ENCODE data around the gene P2RX5.
A peak's percentile ranks its signal among the peaks of the same experiment; 100 is the strongest.

P2RX5 gene

GRCh38 chr17:3647769-3648555, 48.0 kb downstream of the P2RX5 start:
- no peak for FAIRE-seq

DNA sequence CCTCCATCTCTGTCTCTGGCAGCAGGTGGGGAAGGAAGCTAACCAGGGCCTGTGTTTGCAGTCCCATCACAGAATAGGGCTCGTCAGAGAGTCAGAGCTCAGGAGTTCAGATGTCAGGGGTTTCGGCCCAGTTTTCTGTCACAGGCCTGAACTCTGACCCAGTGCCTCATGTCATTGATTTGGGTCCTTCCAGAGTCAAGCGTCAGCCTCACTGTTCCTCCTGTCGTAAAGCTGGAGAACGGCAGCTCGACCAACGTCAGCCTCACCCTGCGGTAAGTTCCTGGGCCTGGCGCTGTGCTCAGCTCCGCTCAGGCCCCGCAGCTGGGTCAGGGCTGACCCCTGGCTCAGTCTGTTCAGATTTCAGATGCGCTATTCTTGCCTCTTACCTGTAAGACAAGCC, 48.7 kb downstream of the P2RX5 start:
- no peak for FAIRE-seq

GRCh38 chr17:3645310-3645709, 50.6 kb downstream of the P2RX5 start:
- no peak for FAIRE-seq

DNA sequence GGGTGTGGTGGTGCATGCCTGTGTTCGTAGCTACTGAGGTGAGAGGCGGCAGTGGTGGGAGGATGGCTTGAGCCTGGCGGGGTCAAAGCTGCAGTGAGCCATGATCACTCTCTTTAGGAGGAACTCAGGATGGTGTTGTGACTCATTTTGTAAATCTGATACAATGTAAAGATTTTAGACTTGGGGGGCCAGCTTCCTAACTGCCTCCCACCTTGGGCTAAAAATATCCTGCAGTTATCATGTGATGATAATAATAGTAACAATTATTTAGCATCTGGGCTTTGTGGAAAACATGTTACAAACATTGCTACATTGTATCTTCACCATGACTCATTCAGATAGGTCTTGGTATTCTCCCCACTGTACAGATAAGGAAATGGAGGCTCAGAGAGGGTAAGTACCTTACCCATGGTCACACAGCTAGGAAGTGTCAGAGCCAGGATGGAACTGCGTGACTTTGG, 52.0 kb downstream of the P2RX5 start:
- no peak for FAIRE-seq

- no peak for FAIRE-seq
Measured at GRCh38 chr17:3641717-3642486, 54.1 kb downstream of the P2RX5 start.

- FAIRE-seq, result no peak
Measured at GRCh38 chr17:3641014-3641413, 54.9 kb downstream of the P2RX5 start.

DNA sequence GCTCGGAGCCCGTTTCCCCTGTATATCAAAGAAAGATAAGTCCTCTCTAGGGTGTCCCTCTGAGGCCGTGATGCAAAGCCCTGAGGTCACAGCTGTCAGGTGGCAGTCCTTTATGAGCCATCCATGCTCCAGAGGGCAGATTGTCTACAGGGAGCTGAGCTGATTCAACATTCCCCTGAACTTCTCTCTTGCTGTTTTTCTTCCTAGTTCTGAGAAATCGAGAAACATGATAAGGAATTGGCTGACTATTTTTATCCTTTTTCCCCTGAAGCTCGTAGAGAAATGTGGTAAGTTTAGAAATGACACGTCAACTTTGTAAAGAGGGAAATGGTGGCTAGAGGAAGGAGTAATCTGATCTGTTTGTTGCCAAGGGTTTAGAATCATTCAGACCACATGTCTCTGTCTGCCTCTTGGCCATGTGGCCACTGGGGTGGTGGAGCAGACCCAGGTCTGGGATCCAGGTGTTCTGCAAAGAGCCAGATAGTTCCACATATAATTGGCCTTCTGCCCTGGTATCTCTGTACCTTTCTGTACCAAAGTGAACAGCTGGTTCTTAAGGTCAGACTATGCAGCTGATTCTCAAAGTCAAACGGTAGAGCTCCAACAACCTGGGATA, 55.9 kb downstream of the P2RX5 start:
- FAIRE-seq, result no peak

- no peak for FAIRE-seq
Measured at GRCh38 chr17:3636908-3637373, 59.0 kb downstream of the P2RX5 start.

DNA sequence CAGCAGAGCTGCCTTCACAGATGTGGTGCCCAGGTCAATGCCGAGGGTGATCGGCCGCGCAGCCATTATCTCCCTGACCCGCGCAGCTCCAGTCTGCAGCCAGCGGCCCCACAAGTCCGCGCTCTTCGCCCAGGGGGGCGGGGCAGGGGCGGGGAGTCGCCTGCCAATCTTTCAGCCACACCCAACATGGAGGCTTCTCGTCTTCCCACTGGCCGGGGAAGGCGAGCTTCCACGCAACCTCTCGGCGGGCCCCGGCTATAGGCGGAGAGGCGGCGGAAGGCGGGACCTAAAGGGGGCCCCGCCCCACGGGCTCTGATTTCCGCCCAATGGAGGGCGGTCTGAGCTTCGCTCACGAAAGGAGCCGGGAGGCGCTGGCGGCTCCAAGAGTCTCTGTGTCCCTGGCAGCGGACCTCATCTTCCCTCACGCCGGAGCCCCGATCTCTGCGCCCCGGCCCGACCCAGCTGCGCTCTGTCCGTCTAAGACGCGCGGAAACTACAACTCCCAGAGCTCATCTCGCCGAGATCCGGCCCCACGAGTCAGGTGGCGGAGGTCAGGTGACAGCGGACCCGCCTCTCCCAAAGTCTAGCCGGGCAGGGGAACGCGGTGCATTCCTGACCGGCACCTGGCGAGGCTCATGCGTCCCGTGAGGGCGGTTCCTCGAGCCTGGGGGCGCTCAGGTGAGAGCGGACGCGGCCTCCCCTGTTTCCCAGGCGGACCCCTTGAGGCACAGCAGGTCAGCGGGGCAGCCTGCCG, 59.6 kb downstream of the P2RX5 start, which contains the start of the genes CTNS and SHPK:
Gene CTNS, plus strand, starts transcription at position 607 of the 754 bp plus-strand sequence. CDS start 3,447 bp downstream, outside the sequence.
Gene SHPK, minus strand, starts transcription at position 97 of the 754 bp plus-strand sequence. Its CDS starts 31 bp downstream, at position 66.
- FAIRE-seq, result peak; percentile 88

GRCh38 chr17:3635474-3636153, 60.3 kb downstream of the P2RX5 start:
- FAIRE-seq, result no peak

DNA sequence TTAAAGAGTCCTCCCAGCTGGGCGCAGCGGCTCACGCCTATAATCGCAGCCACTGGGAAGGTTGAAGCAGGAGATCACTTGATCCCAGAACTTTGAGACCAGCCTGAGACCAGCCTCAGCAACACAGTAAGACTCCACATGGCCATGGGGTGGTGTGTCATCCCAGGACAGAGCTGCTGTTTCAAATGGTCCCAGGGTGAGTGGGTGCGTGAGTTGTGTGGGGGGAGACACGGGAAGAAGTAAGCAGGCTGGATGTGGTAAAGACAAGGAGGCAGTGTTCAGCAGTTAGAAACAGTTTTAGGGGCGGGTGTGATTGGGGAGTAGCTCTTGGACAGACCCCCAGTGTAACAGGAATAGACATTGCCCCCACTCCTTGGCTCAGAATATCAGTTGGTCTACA, 63.7 kb downstream of the P2RX5 start:
- FAIRE-seq, result no peak

DNA sequence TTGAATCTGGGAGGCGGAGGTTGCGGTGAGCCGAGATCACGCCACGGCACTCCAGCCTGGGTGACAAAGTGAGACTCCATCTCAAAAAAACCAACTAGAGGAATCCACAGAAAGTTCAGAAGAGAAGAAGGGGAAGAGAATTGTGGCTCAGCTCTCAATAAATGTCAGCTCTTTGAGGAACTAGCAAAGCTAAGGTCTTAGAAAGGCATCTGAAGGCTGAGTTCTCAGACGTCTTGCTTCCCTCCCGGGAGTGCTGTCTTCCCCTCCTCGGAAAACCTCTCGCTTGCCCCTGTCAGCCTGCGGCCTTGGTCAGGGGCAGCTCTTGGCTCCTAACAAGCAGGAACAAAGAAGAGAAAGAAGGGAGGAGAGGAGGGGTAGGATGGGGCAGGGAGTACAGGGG, 65.2 kb downstream of the P2RX5 start:
- FAIRE-seq, result no peak

DNA sequence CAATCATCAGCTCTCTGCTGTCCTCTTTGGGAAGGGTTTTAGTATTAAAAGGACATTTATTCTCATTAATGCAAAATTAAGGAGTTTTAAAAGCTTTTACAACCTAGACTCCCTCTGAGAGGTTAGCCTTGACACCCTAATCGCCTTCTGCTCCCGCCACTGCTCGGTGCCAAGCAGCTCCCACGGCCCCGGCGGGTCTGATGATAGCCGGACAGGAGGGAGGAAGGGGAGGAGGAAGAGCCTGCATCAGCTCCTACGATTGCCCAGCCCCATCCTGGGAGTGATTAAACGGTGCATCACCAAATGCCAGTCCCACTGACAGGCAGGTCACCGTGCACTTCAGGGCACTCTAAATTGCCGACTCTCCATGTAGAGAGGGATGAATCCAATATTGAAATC, 68.2 kb downstream of the P2RX5 start:
- no peak for FAIRE-seq

DNA sequence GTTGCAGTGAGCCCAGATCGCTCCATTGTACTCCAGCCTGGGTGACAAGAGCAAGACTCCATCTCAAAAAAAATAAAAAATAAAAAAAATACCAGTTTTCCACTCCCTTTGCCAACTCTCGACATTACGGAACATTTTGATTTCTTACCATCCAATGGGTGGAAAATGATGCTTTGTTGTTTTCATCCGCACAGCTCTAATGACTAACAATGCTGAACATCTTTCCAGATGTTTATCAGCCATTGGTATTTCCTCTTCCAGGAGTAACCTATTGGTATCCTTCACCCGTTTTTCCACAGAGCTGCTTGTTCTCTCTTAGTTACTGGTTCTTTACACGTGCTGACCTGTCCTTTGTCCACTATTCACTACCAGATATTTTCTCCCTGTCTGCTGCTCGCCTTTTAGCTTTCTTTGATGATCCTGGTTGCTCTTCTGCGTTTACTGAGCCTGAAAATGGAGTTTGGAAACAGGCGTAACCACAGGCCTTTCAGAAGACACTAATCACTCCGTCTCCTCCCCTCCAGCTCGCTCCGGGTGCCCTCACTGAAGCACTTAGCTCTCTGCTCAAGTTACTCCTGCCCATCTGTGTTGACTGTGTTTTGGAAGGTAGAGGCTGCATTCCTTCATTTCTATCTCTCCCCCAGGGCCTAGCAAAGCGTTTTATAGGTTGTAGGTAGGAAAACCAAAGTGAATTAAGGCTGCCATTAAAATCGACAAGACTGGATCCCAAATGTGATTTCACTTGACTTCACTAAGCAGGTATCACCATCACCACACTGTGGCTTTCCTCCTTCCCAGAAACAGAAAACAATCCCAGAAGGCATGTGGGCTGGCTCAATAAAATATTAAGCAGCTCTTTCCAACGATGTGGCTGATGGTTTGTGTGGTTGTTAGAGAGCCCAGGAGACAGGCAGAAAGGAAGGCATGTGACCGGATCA, 68.9 kb downstream of the P2RX5 start:
- FAIRE-seq, result no peak

Data from TTC549 (cell line).